H1 (cell line): ENCODE results near the gene TTC28. TPM values are rescaled to one million over a fixed set of nuclear protein-coding genes. Genes with fewer than 3 reads are reported as not detected.
A peak's percentile ranks its signal among the peaks of the same experiment; 100 is the strongest.

Experiments used
- CTCF ChIA-PET: fragments of 300-600 bp; sonication (Branson Sonifier 250); formaldehyde crosslinking; loops from one replicate; lab custom pipeline; 2021; ENCODE audit not compliant: partially characterized antibody; lab: Charles Lee
- POLR2A ChIA-PET: fragments of 300-600 bp; sonication (Branson Sonifier 250); formaldehyde crosslinking; loops from one replicate; lab custom pipeline; 2021; ENCODE audit warnings: inconsistent platforms; ENCODE audit not compliant: partially characterized antibody; lab: Charles Lee
- DNase-seq, 2 experiments: peaks; one replicate each; pipeline versions ENCODE4 v3.0.0 to v3.0.0-alpha.2; 2010 to 2022; ENCODE audit warnings: low spot score in 2 of 2, low read depth in 1 of 2, mixed read lengths in 1 of 2
- FAIRE-seq: peaks from 2 replicates; lab custom pipeline; 2011; peaks lifted over from hg19 to GRCh38; lab: Jason Lieb, UNC
- H2AFZ ChIP-seq: 2 replicates; pipeline ENCODE4 v1.8.1; 2012; ENCODE audit warnings: low read length, inconsistent platforms
- H2AK5ac ChIP-seq: 2 replicates; pipeline ENCODE4 v1.6.1; 2013; ENCODE audit warnings: low read depth, low read length
- H2BK120ac ChIP-seq: replicated peaks from 2 replicates; pipeline ENCODE3; 2013; ENCODE audit warnings: low read depth, low read length, inconsistent platforms
- H2BK12ac ChIP-seq: 2 replicates; pipeline ENCODE4 v1.6.1; 2013; ENCODE audit warnings: low read depth, low read length
- H2BK15ac ChIP-seq: 2 replicates; pipeline ENCODE4 v1.6.1; 2013; ENCODE audit warnings: low read length
- H2BK20ac ChIP-seq: 2 replicates; pipeline ENCODE4 v1.6.1; 2013; ENCODE audit warnings: low read length
- H2BK5ac ChIP-seq: 2 replicates; pipeline ENCODE4 v1.6.1; 2013; ENCODE audit warnings: low read depth, low read length
- H3K14ac ChIP-seq: 2 replicates; pipeline ENCODE4 v1.6.1; 2013; ENCODE audit warnings: inconsistent platforms; ENCODE audit not compliant: insufficient read length
- H3K18ac ChIP-seq: 2 replicates; pipeline ENCODE4 v1.6.1; 2013; ENCODE audit warnings: low read length; ENCODE audit errors: extremely low read depth
- H3K23ac ChIP-seq: 2 replicates; pipeline ENCODE4 v1.6.1; 2013; ENCODE audit warnings: inconsistent platforms; ENCODE audit not compliant: insufficient read length
- H3K23me2 ChIP-seq: 2 replicates; pipeline ENCODE4 v1.6.1; 2013; ENCODE audit warnings: low read depth, low read length
- H3K27ac ChIP-seq: 2 replicates; pipeline ENCODE4 v1.6.1; 2011; ENCODE audit warnings: low read depth, low read length, inconsistent platforms
- H3K27me3 ChIP-seq, 4 experiments: replicated peaks in 1 of 4; 1 replicate in 1 of 4; 2 replicates in 3 of 4; pipeline versions ENCODE4 v1.6.1 to v1.8.1; 2011 to 2013; ENCODE audit warnings: low read length in 3 of 4, mild to moderate bottlenecking in 3 of 4, inconsistent platforms in 2 of 4, mixed read lengths in 2 of 4, moderate library complexity in 1 of 4; ENCODE audit not compliant: control insufficient read depth in 3 of 4, insufficient read depth in 3 of 4; ENCODE audit errors: extremely low read depth in 1 of 4
- H3K36me3 ChIP-seq, 4 experiments: 2 replicates each; pipeline versions ENCODE4 v1.6.1 to v1.8.1; 2011 to 2013; ENCODE audit warnings: mild to moderate bottlenecking in 4 of 4, low read length in 3 of 4, moderate library complexity in 2 of 4, control low read depth in 1 of 4, inconsistent platforms in 1 of 4; ENCODE audit not compliant: insufficient read depth in 4 of 4, control insufficient read depth in 2 of 4
- H3K4ac ChIP-seq: replicated peaks from 2 replicates; pipeline ENCODE3; 2013; ENCODE audit warnings: low read length, low read depth, mixed read lengths, inconsistent platforms; ENCODE audit not compliant: insufficient read length
- H3K4me1 ChIP-seq, 4 experiments: replicated peaks in 1 of 4; 1 replicate in 1 of 4; 2 replicates in 3 of 4; pipeline versions ENCODE4 v1.6.1 to v1.8.1; 2011 to 2013; ENCODE audit warnings: low read length in 3 of 4, inconsistent platforms in 2 of 4, mixed read lengths in 1 of 4; ENCODE audit not compliant: insufficient read depth in 4 of 4, control insufficient read depth in 3 of 4
- H3K4me2 ChIP-seq, 2 experiments: 2 replicates each; pipeline versions ENCODE4 v1.6.1 to v1.8.1; 2011 to 2013; ENCODE audit warnings: low read depth in 2 of 2, low read length in 2 of 2, control low read depth in 1 of 2, inconsistent platforms in 1 of 2, mild to moderate bottlenecking in 1 of 2; ENCODE audit not compliant: insufficient read depth in 1 of 2
- H3K4me3 ChIP-seq, 4 experiments: fragments of 200-600, 300-600 bp in 1 of 4; sonication (generic), shearing (Covaris generic), sonication (Bioruptor Twin) in 1 of 4; 2 replicates each; pipeline versions ENCODE4 v1.5.1 to v1.8.1; 2011 to 2016; ENCODE audit warnings: low read length in 4 of 4, low read depth in 3 of 4, control low read depth in 2 of 4, inconsistent platforms in 2 of 4, mild to moderate bottlenecking in 2 of 4, mixed read lengths in 1 of 4, moderate library complexity in 1 of 4; ENCODE audit not compliant: insufficient read depth in 2 of 4; ENCODE audit errors: extremely low read depth in 1 of 4
- H3K56ac ChIP-seq: replicated peaks from 2 replicates; pipeline ENCODE3; 2013; ENCODE audit warnings: low read depth, mild to moderate bottlenecking, mixed read lengths, low read length, inconsistent platforms; ENCODE audit not compliant: insufficient read length
- H3K79me1 ChIP-seq: 2 replicates; pipeline ENCODE4 v1.6.1; 2013; ENCODE audit warnings: low read depth, low read length, control low read depth
- H3K79me2 ChIP-seq, 2 experiments: 2 replicates each; pipeline versions ENCODE4 v1.6.1 to v1.8.1; 2012 to 2013; ENCODE audit warnings: low read length in 2 of 2, mild to moderate bottlenecking in 2 of 2, inconsistent platforms in 1 of 2; ENCODE audit not compliant: insufficient read depth in 2 of 2, control insufficient read depth in 1 of 2
- H3K9ac ChIP-seq, 4 experiments: replicated peaks in 1 of 4; 1 replicate in 1 of 4; 2 replicates in 3 of 4; pipeline versions ENCODE4 v1.6.1 to v1.8.1; 2011 to 2013; ENCODE audit warnings: low read depth in 3 of 4, low read length in 3 of 4, control low read depth in 2 of 4, mild to moderate bottlenecking in 2 of 4, moderate library complexity in 2 of 4, inconsistent platforms in 1 of 4; ENCODE audit errors: extremely low read depth in 1 of 4
- H3K9me3 ChIP-seq, 2 experiments: 2 replicates each; pipeline versions ENCODE4 v1.6.1 to v1.8.1; 2012 to 2013; ENCODE audit warnings: mild to moderate bottlenecking in 2 of 2, moderate library complexity in 2 of 2, control low read depth in 1 of 2, inconsistent platforms in 1 of 2, low read depth in 1 of 2, low read length in 1 of 2, mixed read lengths in 1 of 2; ENCODE audit not compliant: insufficient read depth in 2 of 2
- H4K20me1 ChIP-seq, 2 experiments: replicated peaks in 1 of 2; 2 replicates each; pipeline versions ENCODE3 to v1.8.1; 2011 to 2013; ENCODE audit warnings: inconsistent platforms in 2 of 2, low read length in 2 of 2, mild to moderate bottlenecking in 1 of 2; ENCODE audit not compliant: insufficient read depth in 2 of 2, control insufficient read depth in 1 of 2
- H4K5ac ChIP-seq: 2 replicates; pipeline ENCODE4 v1.6.1; 2013; ENCODE audit warnings: low read length, low read depth, mixed read lengths, inconsistent platforms; ENCODE audit not compliant: insufficient read length
- H4K8ac ChIP-seq: 2 replicates; pipeline ENCODE4 v1.8.0; 2013; ENCODE audit warnings: mild to moderate bottlenecking, moderate library complexity, low read length, inconsistent platforms; ENCODE audit not compliant: insufficient read depth; ENCODE audit errors: extremely low read depth
- H4K91ac ChIP-seq: replicated peaks from 2 replicates; pipeline ENCODE3; 2013; ENCODE audit warnings: low read length, mixed read lengths, inconsistent platforms; ENCODE audit not compliant: insufficient read length
- EZH2 ChIP-seq: fragments of 200-600 bp; sonication (generic); IDR thresholded peaks from 2 replicates; pipeline ENCODE4 v1.7.1; 2012; ENCODE audit warnings: low read depth, mild to moderate bottlenecking, moderate library complexity, low read length, inconsistent platforms; ENCODE audit not compliant: severe bottlenecking
- HDAC2 ChIP-seq, 2 experiments: fragments of 300-600 bp in 1 of 2; sonication (generic) in 1 of 2; IDR thresholded peaks; 2 replicates each; pipeline ENCODE4 v1.6.1; 2011 to 2012; ENCODE audit warnings: low read depth in 2 of 2, low read length in 2 of 2, mild to moderate bottlenecking in 2 of 2, moderate library complexity in 2 of 2, borderline replicate concordance in 1 of 2, inconsistent platforms in 1 of 2
- JUND ChIP-seq: IDR thresholded peaks from 2 replicates; pipeline ENCODE4 v1.6.1; 2011; ENCODE audit warnings: mild to moderate bottlenecking, improper control_type of control experiment, low read length
- KDM1A ChIP-seq: fragments of 200-600, 300-600 bp; sonication (generic); IDR thresholded peaks from 2 replicates; pipeline ENCODE4 v1.7.1; 2016; ENCODE audit warnings: mild to moderate bottlenecking, low read length, borderline replicate concordance
- NANOG ChIP-seq: IDR thresholded peaks from 2 replicates; pipeline ENCODE4 v1.6.1; 2011; ENCODE audit warnings: low read length, low read depth, mild to moderate bottlenecking, inconsistent platforms; ENCODE audit not compliant: insufficient read depth, poor library complexity, severe bottlenecking
- RAD21 ChIP-seq, 2 experiments: IDR thresholded peaks in 1 of 2; conservative IDR thresholded peaks in 1 of 2; 2 replicates each; pipeline ENCODE4 v1.6.1; 2011; ENCODE audit warnings: low read depth in 2 of 2, low read length in 2 of 2, improper control_type of control experiment in 1 of 2, inconsistent platforms in 1 of 2, mild to moderate bottlenecking in 1 of 2, moderate library complexity in 1 of 2
- RXRA ChIP-seq: IDR thresholded peaks from 2 replicates; pipeline ENCODE4 v1.6.1; 2011; ENCODE audit warnings: low read depth, mild to moderate bottlenecking, low read length, moderate library complexity; ENCODE audit not compliant: insufficient read depth
- SRF ChIP-seq: IDR thresholded peaks from 2 replicates; pipeline ENCODE4 v1.6.1; 2011; ENCODE audit warnings: mild to moderate bottlenecking, low read depth, low read length, moderate library complexity
- TAF1 ChIP-seq: IDR thresholded peaks from 2 replicates; pipeline ENCODE4 v1.6.1; 2011; ENCODE audit warnings: mild to moderate bottlenecking, low read depth, low read length
- whole genome bisulfite sequencing, 2 experiments: shearing (Covaris generic) in 1 of 2; methylation state at CpG; one replicate each; pipeline versions ENCODE4 v1.1.6 to v1.1.7; 2013 to 2015; ENCODE audit warnings: low lambda C conversion rate in 2 of 2, mixed read lengths in 2 of 2, inconsistent platforms in 1 of 2, low coverage in 1 of 2, missing lambda C conversion rate in 1 of 2; ENCODE audit not compliant: insufficient replicate concordance in 2 of 2, insufficient coverage in 1 of 2, insufficient read length in 1 of 2; ENCODE audit errors: extremely low coverage in 1 of 2, missing lambda C conversion rate in 1 of 2; 5-methylcytosine and 5-hydroxymethylcytosine counted together
- polyA plus RNA-seq, 7 experiments: library from polyadenylated mRNA; depleted of rRNA in 3 of 7; stranded (reverse) in 5 of 7; unstranded in 2 of 7; fragments of >200 nt in 5 of 7; fragments of 200-250 nt in 2 of 7; gene quantifications; 1 replicate in 5 of 7; 2 replicates in 1 of 7; 4 replicates in 1 of 7; pipeline versions ENCODE4 v1.2.1 to v1.2.3, GENCODE V29; 2011 to 2013; ENCODE audit warnings: missing spikeins in 2 of 7, mixed read lengths in 2 of 7
- total RNA-seq: library from RNA; stranded (reverse); fragmentation: NEBNext Ultra II Directional; extraction: Animal tissue kit (Norgen Biotek cat#: 25700); gene quantifications from 2 replicates; pipeline ENCODE4 v1.2.1, GENCODE V29; 2021
- TF ChIP-seq, protein P1 (sequence below): IDR thresholded peaks from 2 replicates; pipeline ENCODE4 v1.6.1; 2012; ENCODE audit warnings: low read length, inconsistent platforms
- TF ChIP-seq, protein P2 (sequence below): IDR thresholded peaks from 2 replicates; pipeline ENCODE4 v1.6.1; 2012; ENCODE audit warnings: inconsistent platforms

The TTC28 gene
- total and polyA plus RNA-seq, 2 of the 8 experiments (the other 6 are each of a cell fraction or from before 2014, with no cell fraction given), result 2.6 to 12.6 TPM

DNA sequence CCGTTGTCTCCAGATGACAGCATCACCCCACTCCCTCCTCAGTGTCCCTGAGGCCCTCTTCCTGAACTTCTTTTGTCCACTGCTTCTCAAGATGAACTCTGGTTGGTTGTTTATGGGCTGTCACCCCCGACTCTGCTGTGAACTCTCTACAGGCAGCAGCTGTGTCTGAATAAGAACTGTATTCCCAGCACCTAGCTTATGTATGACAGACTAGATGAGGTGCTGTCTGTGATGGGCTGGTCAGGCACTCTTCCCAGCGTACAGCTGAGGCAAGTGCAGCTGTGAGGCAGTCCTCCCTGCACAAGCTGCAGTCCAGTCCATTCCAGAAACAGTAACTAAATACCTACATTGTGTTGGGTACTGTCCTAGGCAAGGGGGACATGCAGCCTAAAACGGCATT lies 649.2 kb downstream of the TTC28 start:
- no peaks in the 10 kb centered on the region for H3K79me2 ChIP-seq
- POLR2A ChIA-PET, result no interaction called here
- TF ChIP-seq RAD21 (IDR thresholded peaks at IDR 0.05 in 1 of 2, conservative IDR thresholded peaks at IDR 0.05 in 1 of 2; ENCODE audit: low read depth in 2 of 2, low read length in 2 of 2), result no peak
- no peak for TF ChIP-seq TAF1
- TF ChIP-seq EZH2, result no peak
- TF ChIP-seq, protein P1, sequence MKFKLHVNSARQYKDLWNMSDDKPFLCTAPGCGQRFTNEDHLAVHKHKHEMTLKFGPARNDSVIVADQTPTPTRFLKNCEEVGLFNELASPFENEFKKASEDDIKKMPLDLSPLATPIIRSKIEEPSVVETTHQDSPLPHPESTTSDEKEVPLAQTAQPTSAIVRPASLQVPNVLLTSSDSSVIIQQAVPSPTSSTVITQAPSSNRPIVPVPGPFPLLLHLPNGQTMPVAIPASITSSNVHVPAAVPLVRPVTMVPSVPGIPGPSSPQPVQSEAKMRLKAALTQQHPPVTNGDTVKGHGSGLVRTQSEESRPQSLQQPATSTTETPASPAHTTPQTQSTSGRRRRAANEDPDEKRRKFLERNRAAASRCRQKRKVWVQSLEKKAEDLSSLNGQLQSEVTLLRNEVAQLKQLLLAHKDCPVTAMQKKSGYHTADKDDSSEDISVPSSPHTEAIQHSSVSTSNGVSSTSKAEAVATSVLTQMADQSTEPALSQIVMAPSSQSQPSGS, result no peak
- TF ChIP-seq HDAC2 (IDR thresholded peaks at IDR 0.05; ENCODE audit: borderline replicate concordance in 1 of 2, low read depth in 2 of 2, low read length in 2 of 2), result no peak
- TF ChIP-seq, protein P2, sequence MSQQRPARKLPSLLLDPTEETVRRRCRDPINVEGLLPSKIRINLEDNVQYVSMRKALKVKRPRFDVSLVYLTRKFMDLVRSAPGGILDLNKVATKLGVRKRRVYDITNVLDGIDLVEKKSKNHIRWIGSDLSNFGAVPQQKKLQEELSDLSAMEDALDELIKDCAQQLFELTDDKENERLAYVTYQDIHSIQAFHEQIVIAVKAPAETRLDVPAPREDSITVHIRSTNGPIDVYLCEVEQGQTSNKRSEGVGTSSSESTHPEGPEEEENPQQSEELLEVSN, result no peak
- no peak for TF ChIP-seq NANOG
- TF ChIP-seq SRF, result no peak
- no peak for TF ChIP-seq RXRA
- TF ChIP-seq KDM1A, result no peak
- TF ChIP-seq JUND, result no peak

More for the DNA sequence above, 649.2 kb downstream of the TTC28 start:
- no peak overlapping the region for H2BK12ac ChIP-seq
- 92% methylated on average over 4 of the region's 4 CpGs; no CpG with 5 or more reads in 1 of the 2 experiments for WGBS, 2 experiments
- no peaks in the 10 kb centered on the region for H3K79me1 ChIP-seq
- no peak overlapping the region for H3K4me3 ChIP-seq
- H2BK120ac ChIP-seq, result no peak overlapping the region
- H4K5ac ChIP-seq, result no peak overlapping the region
- H4K20me1 ChIP-seq, result no peaks in the 10 kb centered on the region
- CTCF ChIA-PET, result interaction anchor here (0.6 to 4.1 kb wide), 5 partner anchors 11 to 563 kb away, joined by 3 to 24 read pairs (median 4); no protein-coding TSS in a partner anchor
- H3K9me3 ChIP-seq, result no peaks in the 10 kb centered on the region
- no peaks in the 10 kb centered on the region for H3K27me3 ChIP-seq
- DNase-seq (peak in 1 of 2 experiments; percentile 33), FAIRE-seq (no peak)
- H3K27ac ChIP-seq, result no peak overlapping the region
- no peak overlapping the region for H2BK5ac ChIP-seq
- H2BK20ac ChIP-seq, result no peak overlapping the region
- H4K91ac ChIP-seq, result no peak overlapping the region
- H3K14ac ChIP-seq, result no peak overlapping the region
- no peak overlapping the region for H4K8ac ChIP-seq
- no peak overlapping the region for H3K4ac ChIP-seq
- no peak overlapping the region for H3K18ac ChIP-seq
- H2AFZ ChIP-seq, result no peak overlapping the region
- no peak overlapping the region for H2BK15ac ChIP-seq
- H3K4me2 ChIP-seq, result no peak overlapping the region
- no peak overlapping the region for H2AK5ac ChIP-seq
- no peaks in the 10 kb centered on the region for H3K36me3 ChIP-seq
- H3K9ac ChIP-seq, result no peak overlapping the region
- H3K4me1 ChIP-seq, result no peaks in the 10 kb centered on the region
- no peak overlapping the region for H3K56ac ChIP-seq
- no peaks in the 10 kb centered on the region for H3K23me2 ChIP-seq
- H3K23ac ChIP-seq, result no peak overlapping the region
